ENCODE measurements around the gene BSPRY.

- TF ChIP-seq CTCF (CRISPR knock-in tag; IDR thresholded peaks at IDR 0.05) (no peak), EED (CRISPR knock-in tag; IDR thresholded peaks at IDR 0.05) (no peak)
Observed at GRCh38 chr9:113310538-113310937, 38.8 kb upstream of the BSPRY start.
